ENCODE results near the gene ZFYVE28.

ZFYVE28 gene

GRCh38 chr4:2259036-2259540 is 159.4 kb downstream of the ZFYVE28 start:
- DNase-seq (ENCODE audit: low spot score) = no peak

- DNase-seq (ENCODE audit: low spot score) = no peak
These were observed 160.1 kb downstream of the ZFYVE28 start for GRCh38 chr4:2258091-2259035.

GRCh38 chr4:2257361-2258081 is 160.9 kb downstream of the ZFYVE28 start:
- DNase-seq (ENCODE audit: low spot score) = no peak

GRCh38 chr4:2256781-2257191 is 161.7 kb downstream of the ZFYVE28 start:
- DNase-seq (ENCODE audit: low spot score) = no peak

- no peak for DNase-seq (ENCODE audit: low spot score)
These were observed 162.2 kb downstream of the ZFYVE28 start for GRCh38 chr4:2256156-2256731.

GRCh38 chr4:2255501-2256155 is 162.8 kb downstream of the ZFYVE28 start:
- no peak for DNase-seq (ENCODE audit: low spot score)

GRCh38 chr4:2254665-2255500 is 163.6 kb downstream of the ZFYVE28 start:
- no peak for DNase-seq (ENCODE audit: low spot score)

- no peak for DNase-seq (ENCODE audit: low spot score)
These were observed 165.0 kb downstream of the ZFYVE28 start for GRCh38 chr4:2253160-2254084.

GRCh38 chr4:2252530-2253091 is 165.8 kb downstream of the ZFYVE28 start:
- no peak for DNase-seq (ENCODE audit: low spot score)

- no peak for DNase-seq (ENCODE audit: low spot score)
These were observed 166.5 kb downstream of the ZFYVE28 start for GRCh38 chr4:2251795-2252529.

GRCh38 chr4:2251073-2251794 is 167.2 kb downstream of the ZFYVE28 start:
- DNase-seq (ENCODE audit: low spot score) = no peak

GRCh38 chr4:2250357-2251072 is 167.9 kb downstream of the ZFYVE28 start:
- no peak for DNase-seq (ENCODE audit: low spot score)

GRCh38 chr4:2249526-2250356 is 168.7 kb downstream of the ZFYVE28 start:
- DNase-seq (ENCODE audit: low spot score) = no peak

- DNase-seq (ENCODE audit: low spot score) = no peak
These were observed 169.6 kb downstream of the ZFYVE28 start for GRCh38 chr4:2248821-2249261.

- no peak for DNase-seq (ENCODE audit: low spot score)
These were observed 170.2 kb downstream of the ZFYVE28 start for GRCh38 chr4:2248044-2248780.

Measured in activated CD4-positive, alpha-beta T cell treated with anti-CD3 and anti-CD28 coated beads, Interleukin-2, Interleukin-4, amounts not matched to agents 100 ng/mL and 50 ng/mL, durations not matched to agents 16 hours and 8 hours (primary cell).